Sigmoid colon (tissue), 4 donors: Measurements from ENCODE around the gene ITPK1.

Experiments used
- EP300 ChIP-seq, 4 donors: sonication (generic); formaldehyde crosslinking; IDR thresholded peaks; one replicate each; pipeline ENCODE4 v1.6.1; 2017; ENCODE audit warnings: antibody characterized with exemption in 4 of 4
- POLR2A ChIP-seq, 2 donors: fragments of 450-650 bp; IDR thresholded peaks; one replicate each; pipeline ENCODE4 v1.6.1; 2016; ENCODE audit warnings: antibody characterized with exemption in 2 of 2, mild to moderate bottlenecking in 2 of 2, moderate library complexity in 2 of 2
- POLR2AphosphoS5 ChIP-seq, 4 donors: sonication (generic); formaldehyde crosslinking; IDR thresholded peaks; one replicate each; pipeline ENCODE4 v1.6.1; 2017; ENCODE audit warnings: antibody characterized with exemption in 4 of 4
- TF ChIP-seq, protein P1 (sequence below), 4 experiments: fragments of 450-650 bp in 3 of 4; fragments of 200-600 bp in 1 of 4; IDR thresholded peaks; one replicate each; pipeline ENCODE4 v1.5.1; 2016 to 2019; ENCODE audit warnings: antibody characterized with exemption in 4 of 4, mild to moderate bottlenecking in 3 of 4, moderate library complexity in 2 of 4

DNA sequence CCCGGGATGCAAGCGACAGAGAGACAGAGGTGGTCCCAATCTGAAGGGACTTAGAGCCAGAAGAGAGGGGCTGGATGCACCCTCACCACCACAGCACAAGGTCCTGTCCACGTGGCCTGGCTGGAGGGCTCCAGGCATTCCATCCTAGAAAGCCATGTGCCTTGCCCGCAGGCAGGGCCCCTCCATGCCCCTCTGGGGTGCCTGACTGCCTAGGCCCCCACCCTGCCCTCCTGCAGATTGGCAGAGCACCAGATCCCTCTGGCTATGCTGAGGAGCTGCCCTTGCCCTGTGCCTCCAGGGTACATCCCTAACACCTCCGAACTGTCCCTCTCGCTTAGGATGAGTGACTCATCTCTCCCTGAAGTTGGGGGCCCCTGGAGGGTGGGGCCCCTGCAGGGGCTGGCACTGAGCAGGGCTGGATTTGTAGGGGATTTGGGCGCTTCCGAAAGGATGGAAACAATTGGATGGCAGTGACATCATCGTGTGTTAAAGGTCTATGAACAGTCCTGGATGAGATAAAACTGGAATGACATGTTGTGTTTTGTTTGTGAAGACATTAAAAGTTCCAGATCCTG is 141.8 kb downstream of the ITPK1 start:
- TF ChIP-seq, protein P1, sequence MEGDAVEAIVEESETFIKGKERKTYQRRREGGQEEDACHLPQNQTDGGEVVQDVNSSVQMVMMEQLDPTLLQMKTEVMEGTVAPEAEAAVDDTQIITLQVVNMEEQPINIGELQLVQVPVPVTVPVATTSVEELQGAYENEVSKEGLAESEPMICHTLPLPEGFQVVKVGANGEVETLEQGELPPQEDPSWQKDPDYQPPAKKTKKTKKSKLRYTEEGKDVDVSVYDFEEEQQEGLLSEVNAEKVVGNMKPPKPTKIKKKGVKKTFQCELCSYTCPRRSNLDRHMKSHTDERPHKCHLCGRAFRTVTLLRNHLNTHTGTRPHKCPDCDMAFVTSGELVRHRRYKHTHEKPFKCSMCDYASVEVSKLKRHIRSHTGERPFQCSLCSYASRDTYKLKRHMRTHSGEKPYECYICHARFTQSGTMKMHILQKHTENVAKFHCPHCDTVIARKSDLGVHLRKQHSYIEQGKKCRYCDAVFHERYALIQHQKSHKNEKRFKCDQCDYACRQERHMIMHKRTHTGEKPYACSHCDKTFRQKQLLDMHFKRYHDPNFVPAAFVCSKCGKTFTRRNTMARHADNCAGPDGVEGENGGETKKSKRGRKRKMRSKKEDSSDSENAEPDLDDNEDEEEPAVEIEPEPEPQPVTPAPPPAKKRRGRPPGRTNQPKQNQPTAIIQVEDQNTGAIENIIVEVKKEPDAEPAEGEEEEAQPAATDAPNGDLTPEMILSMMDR (IDR thresholded peaks at IDR 0.05): no peak
- no peak for TF ChIP-seq POLR2AphosphoS5 (IDR thresholded peaks at IDR 0.05)
- no peak for TF ChIP-seq POLR2A (IDR thresholded peaks at IDR 0.05)
- TF ChIP-seq EP300 (IDR thresholded peaks at IDR 0.05): no peak
